GM23248 (cell line): Measurements from ENCODE around the gene NENF. TPM values are rescaled to one million over a fixed set of nuclear protein-coding genes. Genes with fewer than 3 reads are reported as not detected.
A peak's percentile ranks its signal among the peaks of the same experiment; 100 is the strongest.

Experiments
- DNase-seq: peaks from one replicate; pipeline ENCODE4 v3.0.0-alpha.2; 2015
- H2AFZ ChIP-seq: fragments of 200-600 bp; sonication (generic); 2 replicates; pipeline ENCODE4 v1.6.1; 2016; ENCODE audit warnings: antibody characterized with exemption
- H3F3A ChIP-seq: fragments of 200-600 bp; sonication (generic); 2 replicates; pipeline ENCODE4 v1.6.1; 2016; ENCODE audit warnings: mild to moderate bottlenecking, antibody characterized with exemption, mixed run types; ENCODE audit not compliant: insufficient read depth
- H3K27ac ChIP-seq: fragments of 200-600 bp; sonication (generic); 2 replicates; pipeline ENCODE4 v1.5.1; 2016; ENCODE audit warnings: mild to moderate bottlenecking
- H3K27me3 ChIP-seq: fragments of 200-600 bp; sonication (generic); replicated peaks from 2 replicates; pipeline ENCODE4 v1.6.1; 2016; ENCODE audit warnings: mild to moderate bottlenecking; ENCODE audit not compliant: insufficient read depth
- H3K36me3 ChIP-seq: fragments of 200-600 bp; sonication (generic); 2 replicates; pipeline ENCODE4 v1.6.1; 2016; ENCODE audit warnings: low read depth, mild to moderate bottlenecking
- H3K4me1 ChIP-seq: fragments of 200-600 bp; sonication (generic); 2 replicates; pipeline ENCODE4 v1.6.1; 2016; ENCODE audit warnings: mild to moderate bottlenecking; ENCODE audit not compliant: insufficient read depth
- H3K4me2 ChIP-seq: fragments of 200-600 bp; sonication (generic); one replicate; pipeline ENCODE4 v1.6.1; 2016; ENCODE audit warnings: mild to moderate bottlenecking; ENCODE audit not compliant: unreplicated experiment
- H3K4me3 ChIP-seq: fragments of 200-600 bp; sonication (generic); 2 replicates; pipeline ENCODE4 v1.5.1; 2016; ENCODE audit warnings: mild to moderate bottlenecking
- H3K79me2 ChIP-seq: fragments of 200-600 bp; sonication (generic); 2 replicates; pipeline ENCODE4 v1.6.1; 2016; ENCODE audit warnings: mild to moderate bottlenecking; ENCODE audit not compliant: insufficient read depth
- H3K9ac ChIP-seq: fragments of 200-600 bp; sonication (generic); 2 replicates; pipeline ENCODE4 v1.6.1; 2016; ENCODE audit warnings: mild to moderate bottlenecking
- H3K9me2 ChIP-seq: fragments of 200-600 bp; sonication (generic); 2 replicates; pipeline ENCODE4 v1.6.1; 2016; ENCODE audit warnings: mixed run types, mild to moderate bottlenecking, moderate library complexity; ENCODE audit not compliant: insufficient read depth
- H3K9me3 ChIP-seq: fragments of 200-600 bp; sonication (generic); one replicate; pipeline ENCODE4 v1.6.1; 2017; ENCODE audit warnings: low read depth
- H4K20me1 ChIP-seq: fragments of 200-600 bp; sonication (generic); 2 replicates; pipeline ENCODE4 v1.6.0; 2016; ENCODE audit not compliant: insufficient read depth
- EZH2 ChIP-seq: fragments of 200-600 bp; sonication (generic); IDR thresholded peaks from 2 replicates; pipeline ENCODE4 v1.6.1; 2018; ENCODE audit warnings: antibody characterized with exemption, mild to moderate bottlenecking; ENCODE audit not compliant: insufficient read depth, poor library complexity, severe bottlenecking
- EZH2phosphoT487 ChIP-seq: fragments of 200-600 bp; sonication (generic); IDR thresholded peaks from 2 replicates; pipeline ENCODE4 v1.6.1; 2018; ENCODE audit warnings: antibody characterized with exemption, moderate library complexity, mild to moderate bottlenecking, low read depth; ENCODE audit not compliant: insufficient read depth
- WGBS, 2 experiments: methylation state at CpG; one replicate each; pipeline ENCODE4 v1.1.6; 2015 to 2017; ENCODE audit warnings: low lambda C conversion rate in 2 of 2, low coverage in 1 of 2; ENCODE audit errors: missing lambda C conversion rate in 2 of 2; 5-methylcytosine and 5-hydroxymethylcytosine counted together
- in situ Hi-C: fragments of 300-500 bp; cut with MboI; formaldehyde crosslinking; loops from 2 replicates; pipeline ENCODE4 v1.15.0; 2020
- polyA plus RNA-seq: library from polyadenylated mRNA; unstranded; fragments of >200 nt; fragmentation: Nextera tagmentation; extraction: Ambion mirVana; gene quantifications from 2 replicates; pipeline ENCODE4 v1.2.1, GENCODE V29; 2016
- total RNA-seq: library from RNA; depleted of rRNA; stranded (reverse); fragments of >200 nt; shearing (Covaris generic); gene quantifications from 2 replicates; pipeline ENCODE4 v1.2.3, GENCODE V29; 2014

The NENF gene
- total and polyA plus RNA-seq, 2 experiments from 2014 or later: 86.9 to 162 TPM

DNA sequence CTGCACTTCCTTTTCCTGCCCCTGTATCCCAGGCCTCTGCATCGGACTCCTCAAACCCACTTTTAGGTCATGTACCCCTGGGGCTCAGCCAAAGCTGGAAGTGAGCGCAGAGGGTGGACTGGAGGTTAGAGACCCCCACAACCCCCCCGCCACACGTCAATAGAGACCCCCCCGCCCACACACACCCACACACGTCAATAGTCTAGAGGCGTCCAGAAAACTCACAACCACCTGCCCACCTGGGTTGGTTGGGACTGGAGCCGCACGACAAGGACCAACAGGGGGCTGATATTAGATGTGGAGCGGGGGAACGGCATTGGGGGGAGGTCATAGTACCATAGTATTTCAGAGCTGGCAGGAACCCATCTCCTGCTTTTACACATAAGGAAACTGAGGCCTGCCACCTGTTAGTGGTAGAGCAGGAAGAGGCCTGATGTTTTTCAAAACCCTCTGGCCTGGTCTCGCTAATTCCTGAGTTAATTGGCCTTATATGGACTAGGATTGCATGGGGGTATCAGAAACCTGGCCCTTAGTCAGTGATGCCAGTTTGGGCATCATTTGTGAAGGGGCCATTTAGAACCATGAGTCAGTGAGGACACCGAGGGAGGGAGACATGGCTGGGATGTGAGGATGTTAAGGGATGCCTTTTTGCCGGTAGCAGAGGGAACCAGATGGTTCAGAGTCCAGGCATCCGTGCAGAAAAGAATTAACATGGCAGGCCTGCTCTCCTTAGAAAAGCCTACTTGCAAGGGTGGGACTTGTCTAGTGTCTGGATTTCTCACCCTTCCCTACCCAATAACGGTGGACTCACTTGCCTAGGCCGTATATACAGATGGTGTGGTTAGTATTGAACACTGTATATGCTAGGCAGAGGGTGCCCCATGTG is 1.1 kb downstream of the NENF start:
- no peak overlapping the region for H3K27ac ChIP-seq
- no peaks in the 10 kb centered on the region for H3F3A ChIP-seq
- no peaks in the 10 kb centered on the region for H3K9me2 ChIP-seq
- peak; percentile 38 for DNase-seq
- peaks cover 18% of the 10 kb centered on the region for H3K4me1 ChIP-seq
- peak overlapping the region; percentile 80 for H3K9ac ChIP-seq
- H4K20me1 ChIP-seq: no peaks in the 10 kb centered on the region
- H3K36me3 ChIP-seq: no peaks in the 10 kb centered on the region
- in situ Hi-C loops: no loop called here
- peaks cover 44% of the 10 kb centered on the region for H3K79me2 ChIP-seq
- H3K27me3 ChIP-seq: no peaks in the 10 kb centered on the region
- peak overlapping the region; percentile 95 for H2AFZ ChIP-seq
- H3K9me3 ChIP-seq: no peaks in the 10 kb centered on the region
- WGBS, 2 experiments: 35 to 38% methylated on average over 14 to 17 of the region's 17 CpGs
- peak overlapping the region; percentile 69 for H3K4me3 ChIP-seq
- H3K4me2 ChIP-seq: peak overlapping the region; percentile 82
- TF ChIP-seq EZH2phosphoT487 (no peak), EZH2 (no peak)

DNA sequence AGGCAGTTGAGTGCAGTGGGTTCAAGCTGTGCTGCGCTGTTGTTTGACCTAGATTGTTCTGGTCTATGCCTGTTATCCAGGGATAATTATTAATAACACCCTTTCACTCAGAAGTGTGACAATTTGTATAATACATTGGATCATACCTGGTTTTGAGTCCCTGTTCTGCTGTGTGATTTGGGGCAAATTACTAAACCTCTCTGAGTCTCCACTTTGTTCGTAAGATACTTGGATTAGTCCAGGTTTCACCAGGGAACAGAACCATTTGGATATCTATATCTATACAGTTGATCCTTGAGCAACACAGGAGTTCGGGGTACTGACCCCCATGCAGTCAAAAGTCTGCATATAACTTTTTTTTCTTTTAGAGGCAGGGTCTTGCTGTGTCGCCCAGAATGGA is 2.3 kb downstream of the NENF start:
- Histone ChIP-seq H3K36me3 (no peaks in the 10 kb centered on the region), H3F3A (no peaks in the 10 kb centered on the region), H3K9me3 (no peaks in the 10 kb centered on the region), H3K4me1 (peaks cover 18% of the 10 kb centered on the region), H3K27ac (no peak overlapping the region), H3K79me2 (peaks cover 47% of the 10 kb centered on the region), H2AFZ (no peak overlapping the region), H4K20me1 (no peaks in the 10 kb centered on the region), H3K9me2 (no peaks in the 10 kb centered on the region), H3K4me3 (no peak overlapping the region), H3K27me3 (no peaks in the 10 kb centered on the region), H3K9ac (no peak overlapping the region), H3K4me2 (no peak overlapping the region)
- 96 to 99% methylated on average over 4 of the region's 4 CpGs for WGBS, 2 experiments
- in situ Hi-C loops: no loop called here
- TF ChIP-seq EZH2phosphoT487: no peak
- no peak for TF ChIP-seq EZH2
- DNase-seq: no peak

DNA sequence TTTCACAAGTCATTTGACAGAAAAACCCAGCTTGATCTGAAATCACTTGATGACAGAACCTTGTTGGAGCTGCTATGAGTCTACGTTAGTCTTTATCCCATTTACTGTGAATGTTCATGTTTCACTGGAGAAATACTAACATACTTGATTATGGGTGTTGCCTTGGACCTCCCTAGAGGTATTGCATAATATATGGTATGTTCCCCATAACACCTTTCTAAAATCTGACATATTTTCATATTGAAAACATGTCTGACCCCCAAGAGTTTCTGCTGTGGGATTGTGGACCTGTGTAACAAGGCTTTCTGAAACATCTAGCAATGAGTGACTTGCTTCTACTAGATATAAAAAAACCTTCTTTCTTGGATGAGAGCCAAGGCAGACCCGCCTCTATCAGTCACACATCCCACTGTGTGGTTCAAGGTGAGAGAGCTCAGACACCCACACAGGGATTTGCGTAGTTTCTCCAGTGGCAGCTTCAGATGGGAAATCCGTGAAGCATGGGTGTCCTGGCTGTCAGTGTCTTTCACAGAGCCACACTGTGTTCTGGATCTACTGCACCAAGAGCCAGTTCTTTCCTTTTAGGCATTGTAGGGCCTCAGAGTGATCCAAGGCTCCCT is 4.6 kb downstream of the NENF start:
- Histone ChIP-seq H3K4me2 (no peak overlapping the region), H3K9ac (no peak overlapping the region), H3K9me2 (no peaks in the 10 kb centered on the region), H3K27ac (no peak overlapping the region), H3K9me3 (no peaks in the 10 kb centered on the region), H3K27me3 (no peaks in the 10 kb centered on the region), H3K79me2 (peaks cover 60% of the 10 kb centered on the region), H2AFZ (no peak overlapping the region), H3K4me3 (no peak overlapping the region), H3F3A (no peaks in the 10 kb centered on the region), H3K4me1 (peaks cover 4% of the 10 kb centered on the region), H4K20me1 (no peaks in the 10 kb centered on the region), H3K36me3 (no peaks in the 10 kb centered on the region)
- WGBS, 2 experiments: 86 to 91% methylated on average over 4 of the region's 4 CpGs
- TF ChIP-seq EZH2phosphoT487 (no peak), EZH2 (no peak)
- in situ Hi-C loops: no loop called here
- no peak for DNase-seq

DNA sequence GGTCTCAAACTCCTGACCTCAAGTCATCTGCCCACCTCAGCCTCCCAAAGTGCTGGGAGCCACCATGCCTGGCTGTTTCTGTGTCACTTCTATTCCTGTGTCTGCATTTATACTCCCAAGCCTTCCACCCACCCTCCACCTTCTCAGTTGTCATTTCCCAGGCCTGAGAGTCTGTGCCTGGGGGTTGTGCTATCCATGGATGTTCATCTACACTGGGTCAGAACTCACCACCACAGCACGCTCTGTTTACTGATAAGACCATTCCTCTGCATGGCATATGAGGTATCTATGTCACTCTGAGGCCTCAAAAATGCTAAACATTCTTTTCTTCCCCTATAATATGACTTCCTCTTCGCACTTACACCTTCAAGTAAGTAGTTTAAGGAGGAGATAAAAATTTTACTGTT is 6.1 kb downstream of the NENF start:
- H3K9me3 ChIP-seq: no peaks in the 10 kb centered on the region
- WGBS, 2 experiments: 96 to 97% methylated on average over 2 of the region's 2 CpGs
- DNase-seq: no peak
- no peaks in the 10 kb centered on the region for H3F3A ChIP-seq
- no peak overlapping the region for H3K9ac ChIP-seq
- no peaks in the 10 kb centered on the region for H4K20me1 ChIP-seq
- H3K79me2 ChIP-seq: peaks cover 55% of the 10 kb centered on the region
- H3K4me3 ChIP-seq: no peak overlapping the region
- H3K27me3 ChIP-seq: no peaks in the 10 kb centered on the region
- H2AFZ ChIP-seq: no peak overlapping the region
- in situ Hi-C loops: no loop called here
- no peaks in the 10 kb centered on the region for H3K36me3 ChIP-seq
- H3K9me2 ChIP-seq: no peaks in the 10 kb centered on the region
- H3K4me2 ChIP-seq: no peak overlapping the region
- no peak overlapping the region for H3K27ac ChIP-seq
- peaks cover 1% of the 10 kb centered on the region for H3K4me1 ChIP-seq
- TF ChIP-seq EZH2phosphoT487 (no peak), EZH2 (no peak)
